GM12878 (cell line): ENCODE results near the gene BCL2L13. TPM values are rescaled to one million over a fixed set of nuclear protein-coding genes. Genes with fewer than 3 reads are reported as not detected.

Source experiments
- ATAC-seq: fragments of 200-7000 bp; cut with Tn5 transposase; 3 replicates; pipeline ENCODE4 v1.9.1; 2020; ENCODE audit warnings: mild to moderate bottlenecking, moderate library complexity
- BruUV-seq: library from RNA; stranded (reverse); fragments of 400-500 nt; replicated peaks from 2 replicates; lab custom pipeline; 2021; lab: Mats Ljungman, UMichigan
- CTCF ChIA-PET: fragments of 300-600 bp; sonication (Branson Sonifier 250); formaldehyde crosslinking; extraction: SDS; loops from one replicate; lab custom pipeline; 2021; ENCODE audit warnings: inconsistent platforms; lab: Yijun Ruan, JAX
- POLR2A ChIA-PET: fragments of 350-600 bp; formaldehyde crosslinking; extraction: SDS; loops from one replicate; lab custom pipeline; 2021; ENCODE audit warnings: inconsistent platforms; lab: Charles Lee
- RAD21 ChIA-PET: fragments of 300-600 bp; sonication (Branson Sonifier 250); formaldehyde crosslinking; loops from one replicate; lab custom pipeline; 2023; ENCODE audit warnings: antibody characterized with exemption; ENCODE audit not compliant: unreplicated experiment; lab: Charles Lee
- SMC1A ChIA-PET: fragments of 300-600 bp; sonication (Branson Sonifier 250); formaldehyde crosslinking; loops from one replicate; lab custom pipeline; 2023; ENCODE audit not compliant: unreplicated experiment, uncharacterized antibody; lab: Charles Lee
- DNase-seq: peaks from one replicate; pipeline ENCODE4 v3.0.0-alpha.2; 2011; ENCODE audit warnings: low read depth, low spot score
- FAIRE-seq: peaks from 3 replicates; lab custom pipeline; 2011; peaks lifted over from hg19 to GRCh38; lab: Jason Lieb, UNC
- H2AFZ ChIP-seq: 2 replicates; pipeline ENCODE4 v1.6.0; 2011; ENCODE audit warnings: low read depth, low read length, control low read depth; ENCODE audit not compliant: control insufficient read depth
- H3K27ac ChIP-seq: 2 replicates; pipeline ENCODE4 v1.5.1; 2011; ENCODE audit warnings: control low read depth; ENCODE audit not compliant: control insufficient read depth, insufficient read depth
- H3K27me3 ChIP-seq, 2 experiments: replicated peaks in 1 of 2; 2 replicates each; pipeline versions ENCODE4 v1.6.0 to v1.6.1; 2011; ENCODE audit warnings: low read length in 1 of 2; ENCODE audit not compliant: control insufficient read depth in 2 of 2, insufficient read depth in 2 of 2
- H3K36me3 ChIP-seq, 2 experiments: 2 replicates each; pipeline ENCODE4 v1.5.1; 2011; ENCODE audit warnings: low read length in 1 of 2; ENCODE audit not compliant: control insufficient read depth in 2 of 2, insufficient read depth in 2 of 2
- H3K4me1 ChIP-seq: 2 replicates; pipeline ENCODE4 v1.6.1; 2011; ENCODE audit warnings: mild to moderate bottlenecking, low read length, moderate library complexity, mixed read lengths; ENCODE audit not compliant: control insufficient read depth, insufficient read depth
- H3K4me2 ChIP-seq: 2 replicates; pipeline ENCODE4 v1.6.0; 2011; ENCODE audit warnings: control low read depth; ENCODE audit not compliant: control insufficient read depth, insufficient read depth
- H3K4me3 ChIP-seq: fragments of 200-600 bp; sonication (generic); 2 replicates; pipeline ENCODE4 v1.5.1; 2016
- H3K79me2 ChIP-seq: 2 replicates; pipeline ENCODE4 v1.6.0; 2011; ENCODE audit warnings: low read length; ENCODE audit not compliant: control insufficient read depth, insufficient read depth
- H3K9ac ChIP-seq: 2 replicates; pipeline ENCODE4 v1.8.0; 2011; ENCODE audit warnings: low read length, control low read depth, mixed read lengths; ENCODE audit not compliant: control insufficient read depth, insufficient read depth
- H3K9me3 ChIP-seq: replicated peaks from 3 replicates; pipeline ENCODE4 v1.5.1; 2011; ENCODE audit warnings: mild to moderate bottlenecking, low read length; ENCODE audit not compliant: control insufficient read depth, insufficient read depth
- H4K20me1 ChIP-seq: 2 replicates; pipeline ENCODE4 v1.6.0; 2011; ENCODE audit not compliant: control insufficient read depth, insufficient read depth
- BCL11A ChIP-seq: IDR thresholded peaks from 2 replicates; pipeline ENCODE4 v1.6.1; 2011; ENCODE audit warnings: low read depth, low read length
- BMI1 ChIP-seq: fragments of 450-650 bp; IDR thresholded peaks from 2 replicates; pipeline ENCODE4 v1.6.1; 2016; ENCODE audit warnings: mild to moderate bottlenecking, moderate library complexity, borderline replicate concordance
- BRCA1 ChIP-seq: IDR thresholded peaks from 2 replicates; pipeline ENCODE4 v1.6.1; 2011; ENCODE audit warnings: low read depth, low read length, improper control_type of control experiment
- IKZF1 ChIP-seq: fragments of 450-650 bp; conservative IDR thresholded peaks from 2 replicates; pipeline ENCODE4 v1.6.1; 2017; ENCODE audit warnings: antibody characterized with exemption, mild to moderate bottlenecking
- IKZF2 ChIP-seq, 2 experiments: fragments of 450-650 bp; IDR thresholded peaks; 2 replicates each; pipeline ENCODE4 v1.6.1; 2017; ENCODE audit warnings: mild to moderate bottlenecking in 2 of 2, moderate library complexity in 2 of 2
- KAT2A ChIP-seq: conservative IDR thresholded peaks from 2 replicates; pipeline ENCODE4 v1.6.1; 2011; ENCODE audit warnings: low read depth, low read length; ENCODE audit not compliant: control insufficient read depth
- MEF2A ChIP-seq: IDR thresholded peaks from 2 replicates; pipeline ENCODE4 v1.6.1; 2011; ENCODE audit warnings: low read depth, mild to moderate bottlenecking, low read length, moderate library complexity; ENCODE audit not compliant: insufficient read depth
- RB1 ChIP-seq: fragments of 450-650 bp; formaldehyde crosslinking; IDR thresholded peaks from 2 replicates; pipeline ENCODE4 v1.6.1; 2017; ENCODE audit warnings: mild to moderate bottlenecking, borderline replicate concordance
- SMAD1 ChIP-seq: fragments of 450-650 bp; IDR thresholded peaks from 2 replicates; pipeline ENCODE4 v1.6.1; 2018; ENCODE audit warnings: mild to moderate bottlenecking, low read depth; ENCODE audit not compliant: partially characterized antibody
- SMARCA5 ChIP-seq: fragments of 450-650 bp; IDR thresholded peaks from 2 replicates; pipeline ENCODE4 v1.6.1; 2017; ENCODE audit warnings: mild to moderate bottlenecking
- SMC3 ChIP-seq: IDR thresholded peaks from 2 replicates; pipeline ENCODE4 v1.6.1; 2011; ENCODE audit warnings: low read length, improper control_type of control experiment, borderline replicate concordance
- SP1 ChIP-seq: IDR thresholded peaks from one replicate; pipeline ENCODE4 v1.6.1; 2011; ENCODE audit warnings: low read depth, low read length
- SUZ12 ChIP-seq: fragments of 200-600 bp; sonication (generic); IDR thresholded peaks from one replicate; pipeline ENCODE4 v1.6.1; 2018; ENCODE audit warnings: antibody characterized with exemption, mild to moderate bottlenecking; ENCODE audit not compliant: unreplicated experiment
- ZNF217 ChIP-seq: fragments of 450-650 bp; IDR thresholded peaks from 2 replicates; pipeline ENCODE4 v1.6.1; 2017; ENCODE audit warnings: antibody characterized with exemption, mild to moderate bottlenecking
- ZZZ3 ChIP-seq: IDR thresholded peaks from 2 replicates; pipeline ENCODE4 v1.6.1; 2011; ENCODE audit warnings: low read depth; ENCODE audit not compliant: control insufficient read depth, insufficient read length
- WGBS: methylation state at CpG from one replicate; pipeline ENCODE4 v1.1.6; 2016; ENCODE audit warnings: low lambda C conversion rate; ENCODE audit not compliant: insufficient replicate concordance, insufficient coverage; ENCODE audit errors: missing lambda C conversion rate; 5-methylcytosine and 5-hydroxymethylcytosine counted together
- in situ Hi-C: fragments of 300-500 bp; cut with MboI; formaldehyde crosslinking; loops from 9 replicates; pipeline ENCODE4 v1.14.3; 2018; ENCODE audit warnings: mixed read lengths
- intact Hi-C: fragments of 100-400 bp; cut with micrococcal nuclease; formaldehyde crosslinking; loops from one replicate; pipeline ENCODE4 v1.14.2; 2022; ENCODE audit not compliant: unreplicated experiment
- polyA plus RNA-seq, 11 experiments: library from polyadenylated mRNA; depleted of rRNA in 4 of 11; unstranded in 6 of 11; stranded (reverse) in 5 of 11; fragments of >200 nt; fragmentation: Nextera tagmentation in 4 of 11; fragmentation: Illumina TruSeq in 1 of 11; extraction: Ambion mirVana in 4 of 11; extraction: Trizol in 1 of 11; gene quantifications; 1 replicate in 1 of 11; 2 replicates in 10 of 11; pipeline versions ENCODE4 v1.2.1 to v1.2.3, GENCODE V29; 2011 to 2016; ENCODE audit warnings: inconsistent platforms in 2 of 11, missing spikeins in 2 of 11, low read depth in 1 of 11
- total RNA-seq, 4 experiments: library from RNA; depleted of rRNA in 3 of 4; stranded (reverse); fragments of >200 nt in 3 of 4; fragmentation: Illumina TruSeq in 1 of 4; extraction: Trizol in 1 of 4; gene quantifications; 2 replicates each; pipeline versions ENCODE4 v1.2.1 to v1.2.3, GENCODE V29; 2013 to 2021
- TF ChIP-seq, protein P1 (sequence below): fragments of 450-650 bp; IDR thresholded peaks from 2 replicates; pipeline ENCODE4 v1.6.1; 2016; ENCODE audit warnings: mild to moderate bottlenecking
- TF ChIP-seq, protein P2 (sequence below): fragments of 450-650 bp; formaldehyde crosslinking; IDR thresholded peaks from 2 replicates; pipeline ENCODE4 v1.4.0; 2022; ENCODE audit warnings: mild to moderate bottlenecking, moderate library complexity
- TF ChIP-seq, protein P3 (sequence below): IDR thresholded peaks from 2 replicates; pipeline ENCODE4 v1.6.1; 2011; ENCODE audit warnings: low read depth, low read length, improper control_type of control experiment, borderline replicate concordance

Gene BCL2L13
- total and polyA plus RNA-seq, 10 of the 15 experiments (the other 5 are each of a cell fraction or from before 2014, with no cell fraction given) = 18.6 to 30.6 (median 28.2) TPM

DNA sequence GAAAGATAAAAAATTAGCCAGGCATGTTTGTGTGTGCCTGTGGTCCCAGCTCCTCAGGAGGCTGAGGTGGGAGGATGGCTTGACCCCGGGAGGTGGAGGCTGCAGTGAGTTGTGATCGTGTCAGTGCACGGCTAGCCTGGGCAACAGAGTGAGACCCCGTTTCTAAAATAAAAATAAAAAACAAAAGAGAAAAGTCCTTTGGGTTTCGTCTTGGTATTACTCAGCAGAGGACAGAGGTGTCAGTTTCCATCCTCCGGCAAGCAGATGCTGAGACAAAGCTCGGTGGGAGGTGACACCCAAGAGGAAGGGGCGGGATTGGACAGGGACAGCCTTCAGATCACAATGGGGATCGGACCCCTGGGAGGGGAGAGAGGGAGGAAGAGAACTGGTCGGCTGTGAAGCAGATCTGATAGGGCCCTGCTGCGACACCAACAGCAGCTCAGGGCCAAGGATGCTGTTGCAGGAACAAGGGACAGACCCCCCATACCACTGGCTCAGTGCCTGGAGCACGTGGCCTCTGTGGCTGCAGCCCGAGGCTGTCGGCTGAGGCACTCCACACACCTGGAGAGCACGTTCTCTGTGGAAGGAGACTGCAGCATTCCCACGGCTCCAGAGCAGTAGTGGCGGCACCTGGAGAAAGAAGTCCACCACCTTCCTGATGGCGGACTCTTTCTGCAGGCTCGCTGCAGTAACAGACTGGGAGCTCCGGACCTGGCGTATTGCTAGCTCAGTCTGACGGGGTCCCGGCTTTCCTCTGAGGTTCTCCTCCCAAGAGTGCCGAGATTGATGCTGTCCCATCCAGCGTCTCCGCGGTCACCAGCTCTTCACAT, 140.9 kb downstream of the BCL2L13 start:
- peak overlapping the region; percentile 92 for H3K4me2 ChIP-seq
- BruUV-seq = no TSS peak
- SMC1A ChIA-PET = interaction anchor here (0.9 to 3.7 kb wide), 15 partner anchors 8 to 296 kb away, joined by 3 to 24 read pairs (median 5); no protein-coding TSS in a partner anchor
- H3K36me3 ChIP-seq = no peaks in the 10 kb centered on the region; a peak in 1 of 4 replicates
- RAD21 ChIA-PET = interaction anchor here (0.7 to 4.5 kb wide), 9 partner anchors 8 to 297 kb away, joined by 3 to 77 read pairs (median 4); no protein-coding TSS in a partner anchor
- no peaks in the 10 kb centered on the region for H4K20me1 ChIP-seq
- CTCF ChIA-PET = interaction anchor here (0.7 to 6.4 kb wide), 12 partner anchors 8 to 296 kb away, joined by 3 to 70 read pairs (median 5); no protein-coding TSS in a partner anchor
- H3K4me3 ChIP-seq = peak overlapping the region; percentile 91
- peaks cover 47% of the 10 kb centered on the region for H3K4me1 ChIP-seq
- in situ Hi-C loops = no loop called here
- FAIRE-seq = peak; percentile 89
- H3K27me3 ChIP-seq = no peaks in the 10 kb centered on the region
- H3K79me2 ChIP-seq = peaks cover 38% of the 10 kb centered on the region
- WGBS = 39% methylated on average over 27 of the region's 27 CpGs
- POLR2A ChIA-PET = interaction anchor here (0.5 to 6.7 kb wide), 5 partner anchors 9 to 1447 kb away, joined by 3 to 85 read pairs (median 5); no protein-coding TSS in a partner anchor
- H2AFZ ChIP-seq = no peak overlapping the region
- H3K9ac ChIP-seq = peak overlapping the region; percentile 95
- intact Hi-C loops = loop anchor here (1.0 to 10.0 kb wide), 3 partner anchors 16 to 215 kb away; partner anchors contain the start of gene ATP6V1E1
- H3K27ac ChIP-seq = peak overlapping the region; percentile 98
- ATAC-seq = peak; percentile 59
- H3K9me3 ChIP-seq = no peaks in the 10 kb centered on the region; the same call in 2 of the 3 replicates
- peak; percentile 83 for DNase-seq
- TF ChIP-seq SMC3 = no peak
- TF ChIP-seq, protein P1, sequence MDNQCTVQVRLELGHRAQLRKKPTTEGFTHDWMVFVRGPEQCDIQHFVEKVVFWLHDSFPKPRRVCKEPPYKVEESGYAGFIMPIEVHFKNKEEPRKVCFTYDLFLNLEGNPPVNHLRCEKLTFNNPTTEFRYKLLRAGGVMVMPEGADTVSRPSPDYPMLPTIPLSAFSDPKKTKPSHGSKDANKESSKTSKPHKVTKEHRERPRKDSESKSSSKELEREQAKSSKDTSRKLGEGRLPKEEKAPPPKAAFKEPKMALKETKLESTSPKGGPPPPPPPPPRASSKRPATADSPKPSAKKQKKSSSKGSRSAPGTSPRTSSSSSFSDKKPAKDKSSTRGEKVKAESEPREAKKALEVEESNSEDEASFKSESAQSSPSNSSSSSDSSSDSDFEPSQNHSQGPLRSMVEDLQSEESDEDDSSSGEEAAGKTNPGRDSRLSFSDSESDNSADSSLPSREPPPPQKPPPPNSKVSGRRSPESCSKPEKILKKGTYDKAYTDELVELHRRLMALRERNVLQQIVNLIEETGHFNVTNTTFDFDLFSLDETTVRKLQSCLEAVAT = peak; percentile 75
- TF ChIP-seq BRCA1 = no peak
- TF ChIP-seq, protein P2, sequence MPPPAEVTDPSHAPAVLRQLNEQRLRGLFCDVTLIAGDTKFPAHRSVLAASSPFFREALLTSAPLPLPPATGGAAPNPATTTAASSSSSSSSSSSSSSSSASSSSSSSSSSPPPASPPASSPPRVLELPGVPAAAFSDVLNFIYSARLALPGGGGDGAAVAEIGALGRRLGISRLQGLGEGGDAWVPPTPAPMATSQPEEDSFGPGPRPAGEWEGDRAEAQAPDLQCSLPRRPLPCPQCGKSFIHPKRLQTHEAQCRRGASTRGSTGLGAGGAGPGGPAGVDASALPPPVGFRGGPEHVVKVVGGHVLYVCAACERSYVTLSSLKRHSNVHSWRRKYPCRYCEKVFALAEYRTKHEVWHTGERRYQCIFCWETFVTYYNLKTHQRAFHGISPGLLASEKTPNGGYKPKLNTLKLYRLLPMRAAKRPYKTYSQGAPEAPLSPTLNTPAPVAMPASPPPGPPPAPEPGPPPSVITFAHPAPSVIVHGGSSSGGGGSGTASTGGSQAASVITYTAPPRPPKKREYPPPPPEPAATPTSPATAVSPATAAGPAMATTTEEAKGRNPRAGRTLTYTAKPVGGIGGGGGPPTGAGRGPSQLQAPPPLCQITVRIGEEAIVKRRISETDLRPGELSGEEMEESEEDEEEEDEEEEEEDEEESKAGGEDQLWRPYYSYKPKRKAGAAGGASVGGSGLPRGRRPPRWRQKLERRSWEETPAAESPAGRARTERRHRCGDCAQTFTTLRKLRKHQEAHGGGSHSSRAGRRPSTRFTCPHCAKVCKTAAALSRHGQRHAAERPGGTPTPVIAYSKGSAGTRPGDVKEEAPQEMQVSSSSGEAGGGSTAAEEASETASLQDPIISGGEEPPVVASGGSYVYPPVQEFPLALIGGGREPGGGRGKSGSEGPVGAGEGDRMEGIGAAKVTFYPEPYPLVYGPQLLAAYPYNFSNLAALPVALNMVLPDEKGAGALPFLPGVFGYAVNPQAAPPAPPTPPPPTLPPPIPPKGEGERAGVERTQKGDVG = 0 out of 2 replicates have a peak, but pooled peaks have one; percentile 35
- no peak for TF ChIP-seq ZZZ3
- no peak for TF ChIP-seq RB1
- TF ChIP-seq BMI1 = peak; percentile 31; the same call in 1 of the 2 replicates
- TF ChIP-seq SUZ12 = no peak
- TF ChIP-seq ZNF217 = peak; percentile 97
- no peak for TF ChIP-seq KAT2A
- TF ChIP-seq SP1 = peak; percentile 17
- TF ChIP-seq SMARCA5 = peak; percentile 92
- TF ChIP-seq MEF2A = peak; percentile 75
- peak; percentile 83 to 84 for TF ChIP-seq IKZF2 (IDR thresholded peaks at IDR 0.05)
- TF ChIP-seq BCL11A = no peak
- TF ChIP-seq SMAD1 = no peak
- TF ChIP-seq IKZF1 = peak; percentile 79
- TF ChIP-seq, protein P3, sequence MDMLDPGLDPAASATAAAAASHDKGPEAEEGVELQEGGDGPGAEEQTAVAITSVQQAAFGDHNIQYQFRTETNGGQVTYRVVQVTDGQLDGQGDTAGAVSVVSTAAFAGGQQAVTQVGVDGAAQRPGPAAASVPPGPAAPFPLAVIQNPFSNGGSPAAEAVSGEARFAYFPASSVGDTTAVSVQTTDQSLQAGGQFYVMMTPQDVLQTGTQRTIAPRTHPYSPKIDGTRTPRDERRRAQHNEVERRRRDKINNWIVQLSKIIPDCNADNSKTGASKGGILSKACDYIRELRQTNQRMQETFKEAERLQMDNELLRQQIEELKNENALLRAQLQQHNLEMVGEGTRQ = peak; percentile 43; the same call in 1 of the 2 replicates
